ENCODE results near the gene COL6A3. TPM values are rescaled to one million over a fixed set of nuclear protein-coding genes. Genes with fewer than 3 reads are reported as not detected.

Gene COL6A3
- polyA plus RNA-seq, 1 of the 3 experiments (the other 2 are of a cell fraction) = 18.5 TPM

DNA sequence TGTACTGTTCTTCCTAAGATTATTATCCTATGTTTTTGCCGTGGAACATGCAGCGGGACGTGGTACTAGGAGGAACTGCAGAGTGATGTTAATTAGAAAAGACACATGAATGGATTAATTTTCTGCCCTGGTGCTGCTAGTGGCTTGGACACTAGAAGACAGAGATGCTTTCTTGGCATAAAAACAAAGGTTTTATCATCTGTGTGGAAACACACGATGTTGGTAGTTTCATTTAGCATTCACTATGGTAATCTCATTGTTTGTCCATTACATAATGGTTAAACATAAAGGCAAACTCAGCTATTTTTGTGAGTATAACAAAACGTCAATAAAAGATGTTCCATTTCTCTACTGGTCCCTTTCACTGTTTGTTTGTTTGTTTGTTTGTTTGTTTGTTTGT is 22.8 kb downstream of the COL6A3 start:
- Histone ChIP-seq H3K4me2 (no peak overlapping the region), H3K27me3 (ENCODE audit: insufficient read depth) (no peaks in the 10 kb centered on the region), H3K79me2 (ENCODE audit: insufficient read depth) (no peaks in the 10 kb centered on the region), H4K20me1 (ENCODE audit: insufficient read depth) (no peaks in the 10 kb centered on the region), H3F3A (replicated peaks; ENCODE audit: insufficient read depth) (no peaks in the 10 kb centered on the region), H3K4me1 (ENCODE audit: control insufficient read depth in 1 of 2, insufficient read depth in 2 of 2, low read depth in 1 of 2, low read length in 1 of 2) (peaks cover 0 to 16% of the 10 kb centered on the region in 2 experiments; a peak in 2 of 4 replicates), H3K9ac (no peak overlapping the region), H2AFZ (ENCODE audit: low read depth) (no peak overlapping the region), H3K9me2 (no peaks in the 10 kb centered on the region), H3K36me3 (replicated peaks in 1 of 2; ENCODE audit: control insufficient read depth in 1 of 2, insufficient read depth in 2 of 2, low read length in 1 of 2) (peaks cover 0 to 11% of the 10 kb centered on the region in 2 experiments), H3K4me3 (ENCODE audit: low read depth in 2 of 2, low read length in 1 of 2) (no peak overlapping the region), H3K27ac (ENCODE audit: low read depth in 2 of 2, low read length in 1 of 2) (peak overlapping the region in 1 of 2 experiments; percentile 81; a peak in 2 of 4 replicates), H3K9me3 (no peaks in the 10 kb centered on the region)
- CTCF ChIA-PET = interaction anchor here (1.0 to 1.7 kb wide), 4 partner anchors 12 to 31 kb away, joined by 3 to 5 read pairs (median 4); no protein-coding TSS in a partner anchor
- WGBS (ENCODE audit: low lambda C conversion rate) = 58% methylated on average over 5 of the region's 5 CpGs
- TF ChIP-seq TEAD4 (IDR thresholded peaks at IDR 0.05; ENCODE audit: borderline replicate concordance, insufficient read depth) (no peak), GATA2 (CRISPR knock-in tag; IDR thresholded peaks at IDR 0.05) (peak; percentile 33), TCF12 (IDR thresholded peaks at IDR 0.05) (no peak), RAD21 (IDR thresholded peaks at IDR 0.05; ENCODE audit: low read length) (no peak), MXI1 (IDR thresholded peaks at IDR 0.05; ENCODE audit: low read depth, low read length) (no peak), EZH2phosphoT487 (IDR thresholded peaks at IDR 0.05; ENCODE audit: borderline replicate concordance, low read depth) (no peak)
- TF ChIP-seq, protein P1, sequence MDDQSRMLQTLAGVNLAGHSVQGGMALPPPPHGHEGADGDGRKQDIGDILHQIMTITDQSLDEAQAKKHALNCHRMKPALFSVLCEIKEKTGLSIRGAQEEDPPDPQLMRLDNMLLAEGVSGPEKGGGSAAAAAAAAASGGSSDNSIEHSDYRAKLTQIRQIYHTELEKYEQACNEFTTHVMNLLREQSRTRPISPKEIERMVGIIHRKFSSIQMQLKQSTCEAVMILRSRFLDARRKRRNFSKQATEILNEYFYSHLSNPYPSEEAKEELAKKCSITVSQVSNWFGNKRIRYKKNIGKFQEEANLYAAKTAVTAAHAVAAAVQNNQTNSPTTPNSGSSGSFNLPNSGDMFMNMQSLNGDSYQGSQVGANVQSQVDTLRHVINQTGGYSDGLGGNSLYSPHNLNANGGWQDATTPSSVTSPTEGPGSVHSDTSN (IDR thresholded peaks at IDR 0.05) = 0 out of 2 replicates have a peak, but pooled peaks have one; percentile 5
- TF ChIP-seq, protein P2, sequence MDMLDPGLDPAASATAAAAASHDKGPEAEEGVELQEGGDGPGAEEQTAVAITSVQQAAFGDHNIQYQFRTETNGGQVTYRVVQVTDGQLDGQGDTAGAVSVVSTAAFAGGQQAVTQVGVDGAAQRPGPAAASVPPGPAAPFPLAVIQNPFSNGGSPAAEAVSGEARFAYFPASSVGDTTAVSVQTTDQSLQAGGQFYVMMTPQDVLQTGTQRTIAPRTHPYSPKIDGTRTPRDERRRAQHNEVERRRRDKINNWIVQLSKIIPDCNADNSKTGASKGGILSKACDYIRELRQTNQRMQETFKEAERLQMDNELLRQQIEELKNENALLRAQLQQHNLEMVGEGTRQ (IDR thresholded peaks at IDR 0.05; ENCODE audit: borderline replicate concordance, low read depth, low read length) = no peak
- POLR2A ChIA-PET = no interaction called here
- peak; percentile 47 for DNase-seq

DNA sequence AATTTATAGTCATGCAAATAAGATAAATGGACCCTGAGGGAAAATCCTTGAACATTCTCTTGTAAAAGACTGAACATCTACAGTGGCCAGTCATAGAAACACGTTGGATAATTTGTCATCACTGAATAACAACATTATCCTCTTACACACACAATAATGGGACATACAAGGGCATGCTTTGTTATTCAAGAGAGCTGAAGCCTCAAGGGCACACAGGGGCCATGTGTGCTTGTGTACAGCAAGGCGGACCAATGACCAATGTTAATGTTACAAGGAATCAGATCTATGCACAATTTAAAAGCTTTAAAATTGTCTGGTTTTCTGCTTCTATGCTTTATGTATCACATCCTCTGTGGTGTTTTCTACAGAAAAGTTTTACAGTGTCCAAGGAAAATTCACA is 23.7 kb downstream of the COL6A3 start:
- Histone ChIP-seq H2AFZ (ENCODE audit: low read depth) (no peak overlapping the region), H3K4me1 (ENCODE audit: control insufficient read depth in 1 of 2, insufficient read depth in 2 of 2, low read depth in 1 of 2, low read length in 1 of 2) (peaks cover 0 to 16% of the 10 kb centered on the region in 2 experiments; a peak in 2 of 4 replicates), H3K79me2 (ENCODE audit: insufficient read depth) (no peaks in the 10 kb centered on the region), H3K9me3 (no peaks in the 10 kb centered on the region), H3K9ac (no peak overlapping the region), H3K27me3 (ENCODE audit: insufficient read depth) (no peaks in the 10 kb centered on the region), H3K36me3 (replicated peaks in 1 of 2; ENCODE audit: control insufficient read depth in 1 of 2, insufficient read depth in 2 of 2, low read length in 1 of 2) (peaks cover 0 to 12% of the 10 kb centered on the region in 2 experiments), H3F3A (replicated peaks; ENCODE audit: insufficient read depth) (no peaks in the 10 kb centered on the region), H3K27ac (ENCODE audit: low read depth in 2 of 2, low read length in 1 of 2) (peak overlapping the region in 1 of 2 experiments; percentile 81; a peak in 2 of 4 replicates), H3K9me2 (no peaks in the 10 kb centered on the region), H3K4me2 (no peak overlapping the region), H4K20me1 (ENCODE audit: insufficient read depth) (no peaks in the 10 kb centered on the region), H3K4me3 (ENCODE audit: low read depth in 2 of 2, low read length in 1 of 2) (no peak overlapping the region)
- ChIA-PET CTCF (interaction anchor here (1.0 to 1.9 kb wide), 3 partner anchors 13 to 32 kb away, joined by 4 to 8 read pairs (median 4); no protein-coding TSS in a partner anchor), POLR2A (no interaction called here)
- WGBS (ENCODE audit: low lambda C conversion rate) = 78% methylated on average over 2 of the region's 2 CpGs
- TF ChIP-seq, protein P3, sequence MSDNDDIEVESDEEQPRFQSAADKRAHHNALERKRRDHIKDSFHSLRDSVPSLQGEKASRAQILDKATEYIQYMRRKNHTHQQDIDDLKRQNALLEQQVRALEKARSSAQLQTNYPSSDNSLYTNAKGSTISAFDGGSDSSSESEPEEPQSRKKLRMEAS (IDR thresholded peaks at IDR 0.05; ENCODE audit: low read depth) = no peak
- no peak for TF ChIP-seq FOXJ3 (CRISPR knock-in tag; IDR thresholded peaks at IDR 0.05)
- no peak for TF ChIP-seq NFIC (IDR thresholded peaks at IDR 0.05; ENCODE audit: borderline replicate concordance)
- TF ChIP-seq TCF12 (IDR thresholded peaks at IDR 0.05) = no peak
- no peak for TF ChIP-seq NRF1 (IDR thresholded peaks at IDR 0.05; ENCODE audit: low read depth, low read length)
- TF ChIP-seq, protein P4, sequence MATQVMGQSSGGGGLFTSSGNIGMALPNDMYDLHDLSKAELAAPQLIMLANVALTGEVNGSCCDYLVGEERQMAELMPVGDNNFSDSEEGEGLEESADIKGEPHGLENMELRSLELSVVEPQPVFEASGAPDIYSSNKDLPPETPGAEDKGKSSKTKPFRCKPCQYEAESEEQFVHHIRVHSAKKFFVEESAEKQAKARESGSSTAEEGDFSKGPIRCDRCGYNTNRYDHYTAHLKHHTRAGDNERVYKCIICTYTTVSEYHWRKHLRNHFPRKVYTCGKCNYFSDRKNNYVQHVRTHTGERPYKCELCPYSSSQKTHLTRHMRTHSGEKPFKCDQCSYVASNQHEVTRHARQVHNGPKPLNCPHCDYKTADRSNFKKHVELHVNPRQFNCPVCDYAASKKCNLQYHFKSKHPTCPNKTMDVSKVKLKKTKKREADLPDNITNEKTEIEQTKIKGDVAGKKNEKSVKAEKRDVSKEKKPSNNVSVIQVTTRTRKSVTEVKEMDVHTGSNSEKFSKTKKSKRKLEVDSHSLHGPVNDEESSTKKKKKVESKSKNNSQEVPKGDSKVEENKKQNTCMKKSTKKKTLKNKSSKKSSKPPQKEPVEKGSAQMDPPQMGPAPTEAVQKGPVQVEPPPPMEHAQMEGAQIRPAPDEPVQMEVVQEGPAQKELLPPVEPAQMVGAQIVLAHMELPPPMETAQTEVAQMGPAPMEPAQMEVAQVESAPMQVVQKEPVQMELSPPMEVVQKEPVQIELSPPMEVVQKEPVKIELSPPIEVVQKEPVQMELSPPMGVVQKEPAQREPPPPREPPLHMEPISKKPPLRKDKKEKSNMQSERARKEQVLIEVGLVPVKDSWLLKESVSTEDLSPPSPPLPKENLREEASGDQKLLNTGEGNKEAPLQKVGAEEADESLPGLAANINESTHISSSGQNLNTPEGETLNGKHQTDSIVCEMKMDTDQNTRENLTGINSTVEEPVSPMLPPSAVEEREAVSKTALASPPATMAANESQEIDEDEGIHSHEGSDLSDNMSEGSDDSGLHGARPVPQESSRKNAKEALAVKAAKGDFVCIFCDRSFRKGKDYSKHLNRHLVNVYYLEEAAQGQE (IDR thresholded peaks at IDR 0.05; ENCODE audit: low read depth, low read length) = no peak
- peak; percentile 47 for DNase-seq

Measured in SK-N-SH (cell line).